ENCODE measurements around the gene SH2D2A.

SH2D2A gene

DNA sequence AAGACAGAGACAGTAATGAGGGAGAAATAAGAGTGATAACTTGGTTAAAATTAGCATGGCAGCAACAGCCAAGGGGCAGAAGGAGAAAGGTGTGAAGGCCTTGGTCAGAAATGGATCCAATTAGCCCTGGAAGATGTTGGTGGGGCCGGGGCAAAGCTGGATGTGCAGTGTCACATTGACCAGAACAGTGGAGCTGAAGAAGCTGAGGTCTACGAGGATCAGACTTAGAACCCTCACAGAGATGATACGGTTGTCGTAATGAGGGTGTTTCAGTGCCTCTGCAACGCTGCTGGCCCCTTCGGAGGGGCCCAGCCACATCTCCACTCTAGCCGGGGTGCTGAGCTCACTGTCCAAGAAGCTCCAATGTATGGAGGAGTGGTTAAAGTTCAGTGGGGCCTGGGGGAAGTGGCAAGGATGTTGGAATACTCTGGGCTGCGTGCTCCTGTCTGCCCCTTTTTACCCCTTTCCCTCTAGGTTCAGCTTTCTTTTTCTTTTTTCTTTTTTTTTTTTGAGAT, 14.2 kb downstream of the SH2D2A start:
- no peak for FAIRE-seq

GRCh38 chr1:156801409-156802121, 15.1 kb downstream of the SH2D2A start:
- FAIRE-seq: no peak

GRCh38 chr1:156797212-156797871, 19.3 kb downstream of the SH2D2A start:
- no peak for FAIRE-seq

DNA sequence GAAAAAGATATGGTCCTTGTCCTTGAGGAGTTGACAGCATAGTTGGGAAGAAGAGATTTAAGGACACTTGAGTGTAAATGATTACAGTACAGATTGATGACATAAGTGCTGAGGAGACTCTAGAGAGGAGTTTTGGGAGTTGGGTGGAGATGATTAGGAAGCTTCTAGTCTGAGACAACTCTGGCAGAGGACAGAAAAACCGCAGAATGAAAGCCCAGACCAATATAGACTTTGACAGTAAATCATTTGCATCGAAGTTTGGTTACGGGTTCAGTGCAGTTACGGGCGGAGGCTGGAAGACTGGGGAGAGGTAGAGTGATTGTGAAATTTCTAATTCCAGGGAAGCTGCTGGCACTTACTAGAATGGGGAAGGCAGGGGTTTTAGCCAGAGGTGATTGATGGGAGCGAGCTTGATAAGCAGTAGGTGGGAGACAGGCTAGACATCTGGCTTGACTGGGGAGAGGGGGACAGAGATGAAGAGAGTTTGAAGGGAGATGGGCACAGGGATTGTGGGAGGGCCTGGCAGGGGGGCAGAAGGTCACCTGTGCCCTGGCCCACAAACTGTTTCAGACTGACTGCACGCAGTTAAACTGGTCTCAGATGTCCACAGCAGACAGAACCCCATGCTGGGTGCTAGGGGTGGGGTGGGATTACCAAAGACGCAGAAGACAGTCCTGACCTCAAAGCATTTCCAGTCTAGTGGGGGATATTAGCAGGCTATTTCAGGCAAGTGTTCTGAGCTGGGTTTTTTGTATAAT, 20.1 kb downstream of the SH2D2A start:
- FAIRE-seq: no peak

DNA sequence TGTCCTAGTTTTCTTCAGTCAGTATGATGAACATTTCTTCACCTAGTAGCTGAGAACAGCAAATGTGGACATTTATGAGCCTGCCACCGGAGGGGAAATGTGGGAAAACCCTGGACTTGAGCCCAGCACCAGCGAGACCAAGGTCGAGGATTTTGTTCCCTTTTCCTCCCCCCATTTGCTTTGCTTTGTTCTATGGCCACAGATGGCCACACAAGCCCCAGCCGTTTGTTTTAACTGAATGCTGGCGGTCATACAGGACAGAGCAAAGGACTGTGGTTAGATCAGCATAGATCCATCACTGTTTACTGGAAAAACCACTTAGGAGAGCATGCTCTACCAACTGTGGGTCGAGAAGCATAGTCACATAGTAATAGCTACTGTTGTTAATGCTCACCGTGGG, 20.9 kb downstream of the SH2D2A start:
- FAIRE-seq: no peak

DNA sequence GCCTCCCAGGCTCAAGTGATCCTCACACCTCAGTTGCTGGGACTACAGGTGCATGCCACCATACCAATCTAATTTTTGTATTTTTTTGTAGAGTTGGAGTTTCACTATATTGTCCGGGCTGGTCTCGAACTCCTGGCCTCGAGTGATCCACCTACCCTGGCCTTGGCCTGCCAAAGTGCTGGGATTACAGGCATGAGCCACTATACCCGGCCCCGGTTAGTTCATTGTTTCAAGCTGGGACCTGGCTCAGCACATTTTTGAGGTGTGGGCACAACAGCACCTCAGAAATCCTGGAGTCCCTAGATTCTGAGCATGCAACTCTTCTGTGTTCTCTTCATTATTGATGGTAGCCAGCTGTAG, 21.3 kb downstream of the SH2D2A start:
- no peak for FAIRE-seq

- FAIRE-seq: no peak
Measured at GRCh38 chr1:156794506-156795373, 21.9 kb downstream of the SH2D2A start.

DNA sequence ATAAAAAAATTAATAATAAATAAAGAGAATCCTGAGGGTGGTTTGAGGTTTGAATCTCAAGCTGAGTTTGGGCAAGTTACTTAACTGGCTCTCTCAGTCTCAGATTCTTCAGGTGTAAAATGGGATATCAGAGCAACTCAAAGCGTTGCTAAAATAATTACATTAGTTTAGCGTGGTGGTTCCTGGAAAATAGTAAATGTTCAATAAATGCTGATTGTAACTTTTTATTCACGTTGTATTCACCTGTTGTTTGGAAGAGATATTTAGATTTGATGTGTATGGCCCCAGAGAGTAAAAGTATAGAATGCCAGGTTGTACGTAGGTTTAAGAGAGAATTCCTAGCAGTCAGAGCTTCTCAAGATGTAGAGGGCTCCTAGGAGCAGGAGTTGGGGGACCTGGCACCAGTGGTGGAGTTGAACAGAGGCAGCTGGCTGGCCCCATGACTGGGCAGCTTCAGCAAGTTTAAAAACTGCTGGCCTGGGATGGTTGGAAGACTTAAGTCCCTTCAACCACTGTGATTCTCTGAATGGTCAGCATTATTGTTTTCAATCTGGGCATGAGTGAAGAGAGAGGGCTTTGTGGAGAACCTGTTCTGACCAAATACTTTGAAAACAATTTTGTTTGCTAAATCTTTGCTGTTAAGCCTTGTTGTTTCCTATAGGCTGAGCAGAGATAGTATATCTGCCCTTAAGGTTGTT, 26.9 kb downstream of the SH2D2A start:
- FAIRE-seq: no peak

DNA sequence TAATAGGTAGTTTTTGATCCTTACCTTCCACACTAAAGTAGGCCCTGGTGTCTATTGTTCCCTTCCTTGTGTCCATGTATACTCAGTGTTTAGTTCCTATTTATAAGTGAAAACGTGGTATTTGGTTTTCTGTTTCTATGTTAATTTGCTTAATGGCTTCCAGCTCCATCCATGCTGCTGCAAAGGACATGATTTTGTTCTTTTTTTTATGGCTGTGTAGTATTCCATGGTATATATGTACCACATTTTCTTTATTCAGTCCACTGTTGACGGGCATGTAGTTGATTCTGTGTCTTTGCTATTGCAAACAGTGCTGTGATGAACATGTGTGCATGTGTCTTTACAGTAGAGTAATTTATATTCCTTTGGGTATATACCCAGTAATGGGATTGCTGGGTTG, 28.5 kb downstream of the SH2D2A start:
- FAIRE-seq: no peak

- FAIRE-seq: no peak
Measured at GRCh38 chr1:156786640-156787039, 30.0 kb downstream of the SH2D2A start.

DNA sequence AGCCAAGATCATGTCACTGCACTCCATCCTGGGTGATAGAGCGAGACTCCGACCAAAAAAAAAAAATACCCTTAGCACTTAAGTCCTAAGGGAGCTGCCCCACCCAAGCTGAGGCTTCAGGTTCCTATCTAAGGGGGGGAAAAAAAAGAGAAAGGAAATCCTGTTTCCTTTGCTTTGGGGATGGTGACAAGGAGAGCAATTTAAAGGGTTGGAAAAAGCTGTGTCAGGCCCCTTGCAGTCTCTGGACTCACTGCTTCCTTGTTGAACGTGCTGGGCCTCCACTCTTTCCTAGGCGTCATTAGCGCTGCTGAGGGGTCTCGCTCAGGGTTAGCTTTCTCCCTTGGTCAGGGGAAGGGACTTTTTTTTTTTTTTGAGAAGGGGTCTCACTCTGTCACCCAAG, 31.2 kb downstream of the SH2D2A start:
- no peak for FAIRE-seq

DNA sequence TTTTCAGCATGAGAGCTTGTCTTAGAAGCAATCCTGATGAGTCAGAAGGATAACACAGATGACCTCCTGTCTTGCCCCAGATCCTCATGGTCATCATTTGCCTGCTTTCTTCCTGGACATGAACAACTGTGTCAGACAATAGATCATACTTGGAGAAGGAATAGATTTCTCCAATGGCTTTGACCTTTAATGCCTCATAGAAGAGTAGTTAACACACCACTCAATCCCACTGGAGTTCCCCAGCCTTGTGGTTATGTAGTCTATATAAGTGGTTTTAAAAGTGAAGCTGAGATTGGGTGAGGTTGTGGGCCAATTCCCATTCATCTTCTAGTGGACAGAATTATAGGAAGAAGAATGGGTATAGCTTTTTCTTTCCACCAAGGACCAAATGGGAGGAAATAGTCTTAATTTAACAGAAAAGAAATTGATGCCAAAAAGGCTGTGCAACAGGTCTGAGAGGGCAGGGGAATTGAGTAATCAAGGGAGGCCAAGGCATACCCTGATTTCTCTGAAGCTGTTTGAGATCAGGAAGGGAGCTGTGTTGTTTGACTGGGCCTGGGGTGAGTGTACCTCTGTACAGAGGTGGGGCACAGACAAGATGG, 35.0 kb downstream of the SH2D2A start:
- FAIRE-seq: no peak

DNA sequence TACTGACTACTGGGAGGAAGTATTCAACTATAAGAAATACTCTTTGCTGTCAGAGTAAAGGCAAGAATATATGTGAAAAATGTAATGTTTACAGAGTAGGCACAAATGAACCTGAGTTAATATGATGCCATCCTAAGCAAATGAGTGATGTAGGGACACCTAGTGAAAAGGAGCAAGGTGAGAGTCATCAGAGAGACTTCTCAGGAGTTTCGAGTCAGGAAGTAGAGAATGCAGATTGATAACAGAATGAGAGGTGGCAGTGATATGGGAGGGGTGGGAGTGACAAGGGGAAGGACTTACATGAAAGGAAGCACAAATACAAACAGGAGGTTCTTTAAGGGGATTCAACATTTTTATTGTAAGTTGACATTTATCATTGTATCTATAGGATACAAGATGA, 39.1 kb downstream of the SH2D2A start:
- no peak for FAIRE-seq

DNA sequence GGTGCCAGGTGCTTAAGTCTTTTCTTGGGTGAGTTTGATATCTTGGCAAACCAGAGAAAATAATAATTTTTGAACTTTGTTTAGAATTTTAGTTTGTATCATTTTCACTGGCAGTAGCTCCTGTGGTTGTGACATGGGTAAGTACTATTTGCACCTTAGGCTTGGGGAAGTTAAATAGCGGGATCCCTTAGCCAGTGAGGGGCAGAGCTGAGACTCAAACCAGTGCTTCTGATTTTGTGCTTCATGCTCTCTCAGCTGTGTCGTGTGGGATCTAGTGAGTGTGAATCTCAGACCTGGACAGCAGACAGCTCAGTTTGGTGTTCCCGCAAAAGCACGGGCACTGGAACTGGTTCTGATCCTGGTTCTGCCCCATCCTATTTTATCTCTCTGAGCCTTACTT, 39.7 kb downstream of the SH2D2A start:
- FAIRE-seq: no peak

DNA sequence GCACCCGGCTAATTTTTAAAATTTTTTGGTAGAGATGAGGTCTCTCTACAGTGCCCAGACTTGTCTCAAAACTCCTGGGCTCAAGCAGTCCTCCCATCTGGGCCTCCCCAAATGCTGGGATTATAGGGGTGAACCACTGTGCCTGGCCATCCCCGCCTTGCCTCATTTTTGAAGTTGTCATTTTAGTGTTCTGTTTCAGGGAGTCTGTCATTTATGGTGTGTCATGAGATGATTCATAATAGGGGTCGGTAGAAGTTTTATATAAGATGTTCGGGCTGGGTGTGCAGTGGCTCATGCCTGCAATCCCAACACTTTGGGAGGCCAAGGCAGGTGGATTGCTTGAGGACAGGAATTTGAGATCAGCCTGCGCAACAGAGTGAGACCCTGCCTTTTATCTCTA, 40.8 kb downstream of the SH2D2A start:
- no peak for FAIRE-seq

GRCh38 chr1:156773607-156774006, 43.0 kb downstream of the SH2D2A start:
- no peak for FAIRE-seq

DNA sequence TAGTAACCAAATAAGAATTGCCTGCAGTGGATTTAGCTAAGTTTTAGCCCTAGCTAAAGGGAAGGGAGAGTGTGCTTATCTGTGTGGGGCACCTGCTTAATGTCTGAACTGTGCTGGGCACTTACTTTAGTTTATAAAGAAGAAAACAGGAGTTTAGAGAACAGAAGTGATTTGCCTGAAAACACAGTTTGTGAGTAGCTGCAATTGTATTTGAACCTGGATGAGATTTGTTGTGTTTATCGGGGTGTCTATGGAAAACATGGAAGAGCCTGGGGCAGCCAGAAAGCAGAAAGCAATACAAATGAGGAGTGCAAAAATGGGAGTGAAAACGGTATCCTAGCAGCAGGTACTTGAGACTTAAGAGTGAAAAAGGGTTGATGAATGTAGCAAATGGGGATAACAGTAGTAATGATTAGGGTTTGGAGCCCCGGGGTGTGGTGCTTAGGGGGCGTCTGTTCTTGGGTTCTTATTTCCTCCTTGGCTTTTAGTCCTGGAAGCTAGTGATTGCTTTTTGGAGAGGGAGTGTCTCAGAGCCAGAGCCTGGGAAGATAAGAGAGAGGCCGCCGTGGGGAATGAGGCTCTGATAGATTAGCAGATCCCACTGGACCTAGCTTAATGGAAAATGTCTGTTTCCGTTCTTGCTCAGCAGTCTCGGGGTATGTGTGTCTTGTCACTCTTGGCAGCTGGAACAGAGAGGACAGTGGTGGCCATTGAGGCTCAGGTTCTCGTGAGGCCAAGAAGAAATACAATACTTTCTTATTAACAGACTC, 43.7 kb downstream of the SH2D2A start:
- FAIRE-seq: no peak

DNA sequence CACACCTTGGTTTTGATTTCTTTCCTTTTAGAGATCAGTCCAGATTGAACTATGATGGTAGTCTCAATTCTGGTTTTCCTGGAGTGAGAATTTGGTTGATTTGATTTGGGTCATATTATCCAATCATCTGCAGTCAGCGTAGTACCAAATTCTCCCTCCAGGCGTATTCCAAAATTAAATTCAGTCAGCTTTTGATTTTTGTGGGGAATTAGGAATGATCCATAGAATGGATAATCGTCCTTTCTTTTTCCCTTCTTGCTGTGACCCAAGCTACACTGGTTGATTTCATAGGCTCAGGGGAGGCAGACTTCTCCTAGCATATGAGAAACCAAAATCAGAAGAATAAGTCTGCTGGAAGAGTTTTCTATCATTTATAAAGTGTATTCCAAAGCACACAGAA, 44.4 kb downstream of the SH2D2A start:
- no peak for FAIRE-seq

DNA sequence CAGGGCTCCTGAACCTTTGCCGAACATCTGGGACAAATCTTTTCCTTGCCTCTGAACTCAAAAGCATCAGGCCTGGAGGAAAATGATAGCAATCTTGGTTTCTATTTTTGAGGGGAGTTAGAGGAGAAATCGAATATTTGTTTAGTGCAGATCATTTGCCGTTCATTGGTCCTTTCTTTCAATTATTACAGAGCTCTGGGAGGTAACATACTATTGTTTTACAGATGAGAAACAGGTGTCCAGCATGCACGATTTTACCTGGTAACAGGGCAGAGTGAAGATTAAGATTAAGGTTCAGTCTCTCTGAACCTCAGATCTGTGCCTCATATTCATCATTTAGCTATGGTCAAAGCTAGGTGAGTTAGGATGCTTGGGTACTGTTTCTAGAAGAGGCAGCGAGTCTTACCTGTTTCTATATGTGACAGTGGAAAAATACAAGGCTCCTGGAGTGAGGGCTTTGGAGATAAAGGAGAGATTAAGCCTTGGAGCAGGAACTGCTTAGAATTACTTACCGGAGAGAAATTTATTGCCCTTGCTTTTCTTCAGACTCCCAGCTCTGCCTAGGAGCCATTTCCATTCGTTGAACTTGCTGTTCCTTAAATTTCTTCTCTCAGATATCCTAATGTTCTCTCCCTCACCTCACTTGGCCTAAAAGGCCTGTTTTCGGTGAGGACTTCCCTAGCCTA, 47.9 kb downstream of the SH2D2A start:
- no peak for FAIRE-seq

GRCh38 chr1:156767879-156768604, 48.6 kb downstream of the SH2D2A start:
- FAIRE-seq: no peak

All from islet of Langerhans (tissue), 1 donor.